H9 (cell line): ENCODE measurements around the gene DTHD1. TPM values are rescaled to one million over a fixed set of nuclear protein-coding genes. Genes with fewer than 3 reads are reported as not detected.

Experiments used
- DNase-seq: peaks from one replicate; pipeline ENCODE4 v3.0.0-alpha.2; 2017
- H2AFZ ChIP-seq: one replicate; pipeline ENCODE4 v1.6.1; 2013; ENCODE audit warnings: mild to moderate bottlenecking, low read length, control low read depth, moderate library complexity
- H2AK5ac ChIP-seq: 2 replicates; pipeline ENCODE4 v1.6.1; 2013; ENCODE audit warnings: low read length, control low read depth, mixed read lengths; ENCODE audit not compliant: insufficient read length
- H2BK120ac ChIP-seq: one replicate; pipeline ENCODE4 v1.6.1; 2013; ENCODE audit warnings: low read depth, mild to moderate bottlenecking, low read length, control low read depth, inconsistent platforms; ENCODE audit not compliant: poor library complexity, severe bottlenecking
- H2BK12ac ChIP-seq: 2 replicates; pipeline ENCODE4 v1.6.1; 2013; ENCODE audit warnings: low read length, control low read depth, mixed read lengths, low read depth; ENCODE audit not compliant: insufficient read length
- H2BK15ac ChIP-seq: 2 replicates; pipeline ENCODE4 v1.6.1; 2013; ENCODE audit warnings: low read depth, low read length, control low read depth
- H2BK20ac ChIP-seq: one replicate; pipeline ENCODE4 v1.6.1; 2013; ENCODE audit warnings: low read depth, mild to moderate bottlenecking, low read length, control low read depth, inconsistent platforms; ENCODE audit not compliant: poor library complexity, severe bottlenecking
- H2BK5ac ChIP-seq: 2 replicates; pipeline ENCODE4 v1.6.1; 2013; ENCODE audit warnings: low read length, control low read depth, mixed read lengths; ENCODE audit not compliant: insufficient read length
- H3K14ac ChIP-seq: 2 replicates; pipeline ENCODE4 v1.6.1; 2013; ENCODE audit warnings: low read length, control low read depth; ENCODE audit not compliant: insufficient read depth
- H3K18ac ChIP-seq: 2 replicates; pipeline ENCODE4 v1.6.1; 2013; ENCODE audit warnings: low read depth, mild to moderate bottlenecking, mixed read lengths, low read length, control low read depth; ENCODE audit not compliant: insufficient read length
- H3K23ac ChIP-seq: 2 replicates; pipeline ENCODE4 v1.6.1; 2013; ENCODE audit warnings: low read length, control low read depth, mixed read lengths, low read depth; ENCODE audit not compliant: insufficient read length
- H3K23me2 ChIP-seq: 2 replicates; pipeline ENCODE4 v1.6.1; 2013; ENCODE audit warnings: low read depth, mild to moderate bottlenecking, mixed read lengths, low read length, control low read depth; ENCODE audit not compliant: insufficient read length, poor library complexity, severe bottlenecking
- H3K27ac ChIP-seq: 2 replicates; pipeline ENCODE4 v1.5.1; 2013; ENCODE audit warnings: low read length, control low read depth, mixed read lengths, low read depth; ENCODE audit not compliant: insufficient read length
- H3K27me3 ChIP-seq: 2 replicates; pipeline ENCODE4 v1.6.1; 2013; ENCODE audit warnings: low read length, control low read depth, inconsistent platforms; ENCODE audit not compliant: insufficient read depth
- H3K4ac ChIP-seq: 2 replicates; pipeline ENCODE4 v1.6.1; 2013; ENCODE audit warnings: low read depth, mild to moderate bottlenecking, control low read depth, inconsistent platforms, low read length, moderate library complexity
- H3K4me1 ChIP-seq: 2 replicates; pipeline ENCODE4 v1.6.1; 2013; ENCODE audit warnings: low read length, control low read depth, inconsistent platforms; ENCODE audit not compliant: insufficient read depth
- H3K4me2 ChIP-seq: 2 replicates; pipeline ENCODE4 v1.6.1; 2013; ENCODE audit warnings: low read length, control low read depth, mixed read lengths; ENCODE audit not compliant: insufficient read length, insufficient read depth
- H3K56ac ChIP-seq: 2 replicates; pipeline ENCODE4 v1.6.1; 2013; ENCODE audit warnings: low read depth, mild to moderate bottlenecking, mixed read lengths, low read length, control low read depth; ENCODE audit not compliant: insufficient read length
- H3K79me1 ChIP-seq: 2 replicates; pipeline ENCODE4 v1.6.1; 2013; ENCODE audit warnings: low read depth, mild to moderate bottlenecking, moderate library complexity, low read length, control low read depth, inconsistent platforms; ENCODE audit not compliant: insufficient read depth, poor library complexity, severe bottlenecking
- H3K79me2 ChIP-seq: 2 replicates; pipeline ENCODE4 v1.6.1; 2013; ENCODE audit warnings: low read length, control low read depth, inconsistent platforms; ENCODE audit not compliant: insufficient read depth
- H3K9ac ChIP-seq: 2 replicates; pipeline ENCODE4 v1.6.1; 2013; ENCODE audit warnings: low read length, control low read depth, mixed read lengths; ENCODE audit not compliant: insufficient read length; ENCODE audit errors: extremely low read depth
- H3K9me3 ChIP-seq: one replicate; pipeline ENCODE4 v1.6.1; 2013; ENCODE audit warnings: low read depth, low read length, inconsistent platforms; ENCODE audit not compliant: control insufficient read depth
- H3T11ph ChIP-seq: one replicate; pipeline ENCODE4 v1.6.1; 2013; ENCODE audit warnings: mild to moderate bottlenecking, low read length, control low read depth, inconsistent platforms
- H4K20me1 ChIP-seq: one replicate; pipeline ENCODE4 v1.6.1; 2013; ENCODE audit not compliant: control insufficient read depth, insufficient read length, insufficient read depth
- H4K5ac ChIP-seq: 2 replicates; pipeline ENCODE4 v1.6.1; 2013; ENCODE audit warnings: low read depth, mild to moderate bottlenecking, mixed read lengths, low read length, control low read depth; ENCODE audit not compliant: insufficient read length
- H4K8ac ChIP-seq: replicated peaks from 2 replicates; pipeline ENCODE4 v1.6.1; 2013; ENCODE audit warnings: low read length, control low read depth, mixed read lengths, low read depth; ENCODE audit not compliant: insufficient read length
- H4K91ac ChIP-seq: 2 replicates; pipeline ENCODE4 v1.6.1; 2013; ENCODE audit warnings: low read depth, mild to moderate bottlenecking, moderate library complexity, mixed read lengths, low read length, control low read depth; ENCODE audit not compliant: insufficient read length
- H3K27ac Mint-ChIP-seq, 3 experiments: 2 replicates in 2 of 3; 3 replicates in 1 of 3; pipeline ENCODE4 v1.8.0; 2020 to 2021; ENCODE audit warnings: mixed read lengths in 3 of 3, mild to moderate bottlenecking in 1 of 3, moderate library complexity in 1 of 3
- H3K27me3 Mint-ChIP-seq: 2 replicates; pipeline ENCODE4 v1.8.0; 2021; ENCODE audit warnings: low read depth, mild to moderate bottlenecking, moderate library complexity, mixed read lengths
- H3K36me3 Mint-ChIP-seq, 3 experiments: 2 replicates in 2 of 3; 3 replicates in 1 of 3; pipeline ENCODE4 v1.8.0; 2020 to 2021; ENCODE audit warnings: low read depth in 3 of 3, mixed read lengths in 3 of 3; ENCODE audit not compliant: insufficient read depth in 1 of 3
- H3K4me1 Mint-ChIP-seq, 2 experiments: 2 replicates each; pipeline ENCODE4 v1.8.0; 2020; ENCODE audit warnings: mixed read lengths in 2 of 2
- H3K4me3 Mint-ChIP-seq, 2 experiments: 2 replicates in 1 of 2; 3 replicates in 1 of 2; pipeline ENCODE4 v1.8.0; 2020 to 2021; ENCODE audit warnings: mild to moderate bottlenecking in 2 of 2, mixed read lengths in 2 of 2, moderate library complexity in 1 of 2
- H3K9me3 Mint-ChIP-seq, 2 experiments: 2 replicates in 1 of 2; 3 replicates in 1 of 2; pipeline ENCODE4 v1.8.0; 2020; ENCODE audit warnings: mild to moderate bottlenecking in 2 of 2, mixed read lengths in 2 of 2, moderate library complexity in 1 of 2
- WGBS: extraction: QIAGEN DNeasy Blood & Tissue Kit; methylation state at CpG from one replicate; pipeline ENCODE4 v1.1.7; 2013; ENCODE audit warnings: missing lambda C conversion rate, low lambda C conversion rate, mixed read lengths; ENCODE audit not compliant: insufficient read length; ENCODE audit errors: extremely low coverage; 5-methylcytosine and 5-hydroxymethylcytosine counted together
- total RNA-seq: library from RNA; stranded (reverse); gene quantifications from 2 replicates; pipeline ENCODE4 v1.2.1, GENCODE V29; 2021
- TF ChIP-seq, protein P1 (sequence below): fragments of 200-600 bp; sonication (generic); conservative IDR thresholded peaks from 3 replicates; pipeline ENCODE4 v1.8.0; 2021; ENCODE audit warnings: antibody characterized with exemption, mild to moderate bottlenecking

Gene DTHD1
- total RNA-seq, 1 experiment from 2014 or later, result not detected

DNA sequence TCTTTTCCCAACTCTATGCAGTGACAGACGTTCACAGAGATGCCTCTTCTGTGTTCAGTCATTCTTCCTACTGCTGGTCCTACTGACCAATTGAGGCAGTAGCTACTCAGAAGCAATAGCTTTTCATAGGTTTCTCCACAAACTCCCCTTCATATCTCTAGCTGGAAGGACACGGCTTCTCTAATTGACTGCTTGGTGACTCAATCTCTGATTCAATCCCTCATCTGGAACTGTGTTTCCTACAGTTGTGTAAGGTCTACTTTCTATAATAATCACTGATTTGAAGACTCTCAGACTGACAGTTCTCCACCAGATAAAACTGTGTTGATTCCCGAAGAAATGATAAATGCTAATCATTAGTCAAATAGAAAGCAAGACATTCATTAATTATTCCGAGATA, 111.5 kb downstream of the DTHD1 start:
- H3K27ac Mint-ChIP-seq, result no peak overlapping the region
- H3K36me3 Mint-ChIP-seq, result no peaks in the 10 kb centered on the region

More for the DNA sequence above, 111.5 kb downstream of the DTHD1 start:
- Mint-ChIP-seq H3K27me3 (no peaks in the 10 kb centered on the region), H3K4me3 (no peak overlapping the region), H3K9me3 (no peaks in the 10 kb centered on the region), H3K4me1 (no peaks in the 10 kb centered on the region)
- TF ChIP-seq, protein P1, sequence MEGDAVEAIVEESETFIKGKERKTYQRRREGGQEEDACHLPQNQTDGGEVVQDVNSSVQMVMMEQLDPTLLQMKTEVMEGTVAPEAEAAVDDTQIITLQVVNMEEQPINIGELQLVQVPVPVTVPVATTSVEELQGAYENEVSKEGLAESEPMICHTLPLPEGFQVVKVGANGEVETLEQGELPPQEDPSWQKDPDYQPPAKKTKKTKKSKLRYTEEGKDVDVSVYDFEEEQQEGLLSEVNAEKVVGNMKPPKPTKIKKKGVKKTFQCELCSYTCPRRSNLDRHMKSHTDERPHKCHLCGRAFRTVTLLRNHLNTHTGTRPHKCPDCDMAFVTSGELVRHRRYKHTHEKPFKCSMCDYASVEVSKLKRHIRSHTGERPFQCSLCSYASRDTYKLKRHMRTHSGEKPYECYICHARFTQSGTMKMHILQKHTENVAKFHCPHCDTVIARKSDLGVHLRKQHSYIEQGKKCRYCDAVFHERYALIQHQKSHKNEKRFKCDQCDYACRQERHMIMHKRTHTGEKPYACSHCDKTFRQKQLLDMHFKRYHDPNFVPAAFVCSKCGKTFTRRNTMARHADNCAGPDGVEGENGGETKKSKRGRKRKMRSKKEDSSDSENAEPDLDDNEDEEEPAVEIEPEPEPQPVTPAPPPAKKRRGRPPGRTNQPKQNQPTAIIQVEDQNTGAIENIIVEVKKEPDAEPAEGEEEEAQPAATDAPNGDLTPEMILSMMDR, result no peak
- no peak overlapping the region for H2BK15ac ChIP-seq
- no peak overlapping the region for H3K9ac ChIP-seq
- no CpG with 5 or more reads among the region's 4 CpGs for WGBS
- H2AFZ ChIP-seq, result no peak overlapping the region
- no peaks in the 10 kb centered on the region for H3K79me1 ChIP-seq
- no peak overlapping the region for H4K91ac ChIP-seq
- no peak overlapping the region for H2AK5ac ChIP-seq
- no peak overlapping the region for H3K27ac ChIP-seq
- H3K56ac ChIP-seq, result no peak overlapping the region
- no peak overlapping the region for H2BK5ac ChIP-seq
- H3K23me2 ChIP-seq, result no peaks in the 10 kb centered on the region
- no peak overlapping the region for H4K8ac ChIP-seq
- no peak overlapping the region for H3K14ac ChIP-seq
- H4K5ac ChIP-seq, result no peak overlapping the region
- H3K79me2 ChIP-seq, result no peaks in the 10 kb centered on the region
- no peak overlapping the region for H3T11ph ChIP-seq
- no peak overlapping the region for H3K18ac ChIP-seq
- no peak overlapping the region for H2BK120ac ChIP-seq
- H2BK12ac ChIP-seq, result no peak overlapping the region
- no peak overlapping the region for H3K4me2 ChIP-seq
- H4K20me1 ChIP-seq, result no peaks in the 10 kb centered on the region
- H3K4ac ChIP-seq, result no peak overlapping the region
- no peaks in the 10 kb centered on the region for H3K9me3 ChIP-seq
- no peak overlapping the region for H3K23ac ChIP-seq
- no peak overlapping the region for H2BK20ac ChIP-seq
- no peak for DNase-seq
- H3K4me1 ChIP-seq, result no peaks in the 10 kb centered on the region
- no peaks in the 10 kb centered on the region; the same call in 1 of the 2 replicates for H3K27me3 ChIP-seq

Other genes starting within 250 kb of the DTHD1 start
- 6.3 TPM in 2 replicates for gene ARAP2, start 37.1 kb upstream of the DTHD1 start, total RNA-seq